NCI-H526 (cell line): ENCODE data around the gene MUC5B.

Experiments used
- DNase-seq, 2 experiments: peaks; one replicate each; lab custom pipeline; 2025; lab: John Stamatoyannopoulos, UW

The MUC5B gene

GRCh38 chr11:1285876-1286275, 63.0 kb downstream of the MUC5B start:
- no peak for DNase-seq

- no peak for DNase-seq
These were observed 65.1 kb downstream of the MUC5B start for GRCh38 chr11:1287928-1288327.

GRCh38 chr11:1288426-1289151, 65.7 kb downstream of the MUC5B start:
- no peak for DNase-seq

GRCh38 chr11:1289211-1289935, 66.5 kb downstream of the MUC5B start:
- no peak for DNase-seq

- DNase-seq = no peak
These were observed 67.5 kb downstream of the MUC5B start for GRCh38 chr11:1290052-1291040.

GRCh38 chr11:1291295-1292017, 68.6 kb downstream of the MUC5B start:
- DNase-seq = no peak

- DNase-seq = no peak
These were observed 69.3 kb downstream of the MUC5B start for GRCh38 chr11:1292018-1292643.

GRCh38 chr11:1292644-1293618, 70.1 kb downstream of the MUC5B start:
- no peak for DNase-seq

GRCh38 chr11:1293619-1294015, 70.8 kb downstream of the MUC5B start:
- peak in 1 of 2 experiments; percentile 47 for DNase-seq

GRCh38 chr11:1295086-1295485, 72.2 kb downstream of the MUC5B start:
- no peak for DNase-seq

- no peak for DNase-seq
These were observed 72.7 kb downstream of the MUC5B start for GRCh38 chr11:1295591-1295990.

GRCh38 chr11:1296287-1296686, 73.4 kb downstream of the MUC5B start:
- DNase-seq = no peak

GRCh38 chr11:1297011-1297575, 74.2 kb downstream of the MUC5B start:
- DNase-seq = no peak

GRCh38 chr11:1297576-1298473, 75.0 kb downstream of the MUC5B start:
- DNase-seq = no peak

- DNase-seq = peak; percentile 67 to 86
These were observed 76.0 kb downstream of the MUC5B start for GRCh38 chr11:1298695-1299492.

GRCh38 chr11:1299621-1300020, 76.8 kb downstream of the MUC5B start:
- DNase-seq = peak in 1 of 2 experiments; percentile 20

- DNase-seq = no peak
These were observed 77.3 kb downstream of the MUC5B start for GRCh38 chr11:1300121-1300520.
